GM21825 (cell line): Measurements from ENCODE around the gene CRYZL1.

Experiments used
- ATAC-seq: cut with Tn5 transposase; IDR thresholded peaks from one replicate; pipeline ENCODE4 v1.9.1; 2021; ENCODE audit warnings: mild to moderate bottlenecking, moderate library complexity; ENCODE audit not compliant: unreplicated experiment

The CRYZL1 gene

GRCh38 chr21:33662046-33662445, 20.5 kb upstream of the CRYZL1 start:
- ATAC-seq: no peak

GRCh38 chr21:33661146-33661545, 19.6 kb upstream of the CRYZL1 start:
- ATAC-seq: no peak

- ATAC-seq: no peak
Measured at GRCh38 chr21:33660406-33660805, 18.9 kb upstream of the CRYZL1 start.

GRCh38 chr21:33659568-33659949, 18.0 kb upstream of the CRYZL1 start:
- ATAC-seq: no peak

- no peak for ATAC-seq
Measured at GRCh38 chr21:33658919-33659567, 17.5 kb upstream of the CRYZL1 start.

GRCh38 chr21:33657124-33657820, 15.7 kb upstream of the CRYZL1 start:
- no peak for ATAC-seq

- ATAC-seq: no peak
Measured at GRCh38 chr21:33655588-33656221, 14.2 kb upstream of the CRYZL1 start.

- ATAC-seq: no peak
Measured at GRCh38 chr21:33654412-33654811, 12.9 kb upstream of the CRYZL1 start.

- ATAC-seq: no peak
Measured at GRCh38 chr21:33651965-33652680, 10.6 kb upstream of the CRYZL1 start.

- ATAC-seq: no peak
Measured at GRCh38 chr21:33650929-33651509, 9.5 kb upstream of the CRYZL1 start.

- no peak for ATAC-seq
Measured at GRCh38 chr21:33650230-33650629, 8.7 kb upstream of the CRYZL1 start.

GRCh38 chr21:33648555-33648954, 7.0 kb upstream of the CRYZL1 start:
- ATAC-seq: no peak

- ATAC-seq: no peak
Measured at GRCh38 chr21:33647587-33647986, 6.0 kb upstream of the CRYZL1 start.

GRCh38 chr21:33645730-33646129, 4.2 kb upstream of the CRYZL1 start:
- ATAC-seq: no peak

GRCh38 chr21:33644383-33645074, 3.0 kb upstream of the CRYZL1 start:
- ATAC-seq: no peak

GRCh38 chr21:33643658-33644311, 2.2 kb upstream of the CRYZL1 start:
- no peak for ATAC-seq

- ATAC-seq: peak; percentile 6
Measured at GRCh38 chr21:33642896-33643657, 1.5 kb upstream of the CRYZL1 start.

GRCh38 chr21:33642027-33642895, 720 bp upstream of the CRYZL1 start, which contains the start of gene ITSN1:
Gene ITSN1, plus strand, starts transcription at chr21:33642501. Its CDS starts 76,328 bp downstream, at chr21:33718829.
- ATAC-seq: peak; percentile 79
